Keratinocyte (primary cell): Measurements from ENCODE around the gene TLE1. TPM values are rescaled to one million over a fixed set of nuclear protein-coding genes. Genes with fewer than 3 reads are reported as not detected.

Source experiments
- DNase-seq: peaks from one replicate; pipeline ENCODE4 v3.0.0-alpha.2; 2011; ENCODE audit warnings: low read depth, missing footprints, low spot score
- FAIRE-seq: peaks from 2 replicates; lab custom pipeline; 2011; peaks lifted over from hg19 to GRCh38; lab: Jason Lieb, UNC
- H2AFZ ChIP-seq: 2 replicates; pipeline ENCODE4 v1.6.0; 2012; ENCODE audit warnings: low read length, control low read depth, inconsistent platforms; ENCODE audit not compliant: control insufficient read depth
- H3K27ac ChIP-seq: 2 replicates; pipeline ENCODE4 v1.5.1; 2011; ENCODE audit warnings: low read length; ENCODE audit not compliant: control insufficient read depth, insufficient read depth
- H3K27me3 ChIP-seq: 3 replicates; pipeline ENCODE4 v1.6.0; 2011; ENCODE audit warnings: low read length; ENCODE audit not compliant: control insufficient read depth, insufficient read depth; ENCODE audit errors: extremely low read depth
- H3K36me3 ChIP-seq, 2 experiments: 2 replicates in 1 of 2; 3 replicates in 1 of 2; pipeline ENCODE4 v1.5.1; 2011; ENCODE audit warnings: low read length in 2 of 2, mild to moderate bottlenecking in 1 of 2; ENCODE audit not compliant: control insufficient read depth in 2 of 2, insufficient read depth in 2 of 2; ENCODE audit errors: extremely low read depth in 1 of 2
- H3K4me1 ChIP-seq: 3 replicates; pipeline ENCODE4 v1.5.1; 2011; ENCODE audit warnings: low read length; ENCODE audit not compliant: control insufficient read depth, insufficient read depth; ENCODE audit errors: extremely low read depth
- H3K4me2 ChIP-seq: 3 replicates; pipeline ENCODE4 v1.6.0; 2011; ENCODE audit warnings: low read depth, low read length; ENCODE audit not compliant: control insufficient read depth, insufficient read depth; ENCODE audit errors: extremely low read depth
- H3K4me3 ChIP-seq, 3 experiments: fragments of 200-600 bp in 1 of 3; sonication (generic) in 1 of 3; 2 replicates in 2 of 3; 3 replicates in 1 of 3; pipeline ENCODE4 v1.5.1; 2011 to 2016; ENCODE audit warnings: low read length in 3 of 3, mild to moderate bottlenecking in 3 of 3, control low read depth in 2 of 3, inconsistent platforms in 1 of 3, low read depth in 1 of 3, mixed read lengths in 1 of 3, mixed run types in 1 of 3, moderate library complexity in 1 of 3; ENCODE audit not compliant: control insufficient read depth in 2 of 3, insufficient read depth in 2 of 3; ENCODE audit errors: extremely low read depth in 1 of 3
- H3K79me2 ChIP-seq: 2 replicates; pipeline ENCODE4 v1.6.0; 2012; ENCODE audit warnings: low read length; ENCODE audit not compliant: control insufficient read depth, insufficient read depth
- H3K9ac ChIP-seq: 3 replicates; pipeline ENCODE4 v1.6.0; 2011; ENCODE audit warnings: low read length; ENCODE audit not compliant: control insufficient read depth, insufficient read depth; ENCODE audit errors: extremely low read depth
- H3K9me1 ChIP-seq: 3 replicates; pipeline ENCODE4 v1.6.0; 2011; ENCODE audit warnings: low read length; ENCODE audit not compliant: control insufficient read depth, insufficient read depth; ENCODE audit errors: extremely low read depth
- H3K9me3 ChIP-seq: 2 replicates; pipeline ENCODE4 v1.5.1; 2012; ENCODE audit warnings: low read depth, low read length; ENCODE audit not compliant: control insufficient read depth
- H4K20me1 ChIP-seq: 3 replicates; pipeline ENCODE4 v1.6.0; 2011; ENCODE audit warnings: low read length; ENCODE audit not compliant: control insufficient read depth, insufficient read depth; ENCODE audit errors: extremely low read depth
- EZH2 ChIP-seq: IDR thresholded peaks from one replicate; pipeline ENCODE4 v1.6.1; 2012; ENCODE audit warnings: inconsistent platforms, mild to moderate bottlenecking, low read length, moderate library complexity
- dilution Hi-C: fragments of 300-500 bp; cut with MboI; formaldehyde crosslinking; loops from one replicate; pipeline ENCODE4 v1.7.0; 2020; ENCODE audit warnings: low sequenced_read_pairs; ENCODE audit not compliant: extremely low pct_ligation_motif_present
- polyA plus RNA-seq, 5 experiments: library from polyadenylated mRNA; depleted of rRNA in 3 of 5; stranded (reverse) in 3 of 5; stranded (forward) in 1 of 5; unstranded in 1 of 5; fragments of >200 nt; gene quantifications; 1 replicate in 1 of 5; 2 replicates in 3 of 5; 3 replicates in 1 of 5; pipeline versions ENCODE4 v1.2.1 to v1.2.3, GENCODE V29; 2011 to 2012; ENCODE audit warnings: missing spikeins in 2 of 5, low read depth in 1 of 5, low replicate concordance in 1 of 5
- TF ChIP-seq, protein P1 (sequence below), 3 experiments: IDR thresholded peaks in 1 of 3; conservative IDR thresholded peaks in 1 of 3; optimal IDR thresholded peaks in 1 of 3; 2 replicates in 2 of 3; 3 replicates in 1 of 3; pipeline versions ENCODE3 to v1.5.1; 2011; ENCODE audit warnings: low read length in 3 of 3, mild to moderate bottlenecking in 3 of 3, moderate library complexity in 2 of 3, control low read depth in 1 of 3, inconsistent platforms in 1 of 3; ENCODE audit not compliant: insufficient read depth in 2 of 3; ENCODE audit errors: extremely low read depth in 1 of 3

The TLE1 gene
- polyA plus RNA-seq, 1 donor (not counting 4 experiments of a cell fraction or from before 2014, with no cell fraction given) = 29.6 TPM

DNA sequence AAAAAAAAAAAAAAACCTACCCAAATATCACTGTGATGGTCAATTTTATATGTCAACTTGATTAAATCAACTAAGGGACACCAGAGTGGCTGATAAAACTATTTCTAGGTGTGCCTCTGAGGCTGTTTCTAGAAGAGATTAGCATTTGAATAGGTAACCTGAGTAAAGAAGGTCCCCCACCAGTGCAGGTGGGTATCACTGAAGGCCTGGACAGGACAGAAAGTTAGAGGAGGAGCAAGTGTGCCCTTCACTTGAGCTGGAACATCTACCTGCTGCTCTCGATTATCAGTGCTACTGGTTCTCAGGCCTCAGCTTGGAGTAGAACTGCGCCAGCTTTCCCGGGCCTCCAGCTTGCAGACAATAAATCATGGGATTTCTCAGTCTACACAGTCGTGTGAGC is 88.7 kb downstream of the TLE1 start:
- Histone ChIP-seq H3K27me3 (no peaks in the 10 kb centered on the region), H4K20me1 (no peaks in the 10 kb centered on the region), H3K4me3 (no peak overlapping the region), H3K27ac (no peak overlapping the region), H3K9me3 (no peaks in the 10 kb centered on the region), H3K4me1 (no peaks in the 10 kb centered on the region), H3K4me2 (no peak overlapping the region), H3K9ac (no peak overlapping the region), H2AFZ (no peak overlapping the region), H3K36me3 (peaks cover 10 to 13% of the 10 kb centered on the region in 2 experiments), H3K79me2 (no peaks in the 10 kb centered on the region), H3K9me1 (no peaks in the 10 kb centered on the region)
- no peak for TF ChIP-seq EZH2
- TF ChIP-seq, protein P1, sequence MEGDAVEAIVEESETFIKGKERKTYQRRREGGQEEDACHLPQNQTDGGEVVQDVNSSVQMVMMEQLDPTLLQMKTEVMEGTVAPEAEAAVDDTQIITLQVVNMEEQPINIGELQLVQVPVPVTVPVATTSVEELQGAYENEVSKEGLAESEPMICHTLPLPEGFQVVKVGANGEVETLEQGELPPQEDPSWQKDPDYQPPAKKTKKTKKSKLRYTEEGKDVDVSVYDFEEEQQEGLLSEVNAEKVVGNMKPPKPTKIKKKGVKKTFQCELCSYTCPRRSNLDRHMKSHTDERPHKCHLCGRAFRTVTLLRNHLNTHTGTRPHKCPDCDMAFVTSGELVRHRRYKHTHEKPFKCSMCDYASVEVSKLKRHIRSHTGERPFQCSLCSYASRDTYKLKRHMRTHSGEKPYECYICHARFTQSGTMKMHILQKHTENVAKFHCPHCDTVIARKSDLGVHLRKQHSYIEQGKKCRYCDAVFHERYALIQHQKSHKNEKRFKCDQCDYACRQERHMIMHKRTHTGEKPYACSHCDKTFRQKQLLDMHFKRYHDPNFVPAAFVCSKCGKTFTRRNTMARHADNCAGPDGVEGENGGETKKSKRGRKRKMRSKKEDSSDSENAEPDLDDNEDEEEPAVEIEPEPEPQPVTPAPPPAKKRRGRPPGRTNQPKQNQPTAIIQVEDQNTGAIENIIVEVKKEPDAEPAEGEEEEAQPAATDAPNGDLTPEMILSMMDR (optimal IDR thresholded peaks at IDR 0.05 in 1 of 3, IDR thresholded peaks at IDR 0.05 in 1 of 3, conservative IDR thresholded peaks at IDR 0.05 in 1 of 3; ENCODE audit: extremely low read depth in 1 of 3, insufficient read depth in 2 of 3, low read length in 3 of 3) = no peak
- no peak for FAIRE-seq
- dilution Hi-C loops = no loop called here
- DNase-seq = no peak

DNA sequence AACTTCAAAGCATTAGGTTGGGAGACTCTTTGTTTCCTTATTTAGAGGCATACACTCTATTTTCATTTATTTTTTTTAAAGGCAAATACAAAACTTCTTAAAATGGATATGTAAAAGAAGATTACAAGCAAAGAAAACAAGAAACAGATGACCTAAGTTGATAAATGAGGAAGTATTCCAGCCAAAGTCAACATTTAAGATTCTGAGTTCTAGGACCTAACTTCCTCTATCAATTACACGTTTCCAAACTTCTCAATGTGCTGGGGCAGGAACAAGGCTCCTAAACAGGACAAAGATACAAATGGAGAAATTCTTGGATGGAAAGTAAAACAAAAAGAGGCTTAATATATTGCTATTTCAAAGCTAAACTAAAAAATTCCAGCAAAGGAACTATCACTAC is 89.5 kb downstream of the TLE1 start:
- no peak overlapping the region for H3K27ac ChIP-seq
- dilution Hi-C loops = no loop called here

More for the DNA sequence above, 89.5 kb downstream of the TLE1 start:
- Histone ChIP-seq H2AFZ (no peak overlapping the region), H3K27me3 (no peaks in the 10 kb centered on the region), H3K9me1 (no peaks in the 10 kb centered on the region), H3K9me3 (no peaks in the 10 kb centered on the region), H3K4me1 (no peaks in the 10 kb centered on the region), H3K4me3 (no peak overlapping the region), H3K9ac (no peak overlapping the region), H3K79me2 (no peaks in the 10 kb centered on the region), H4K20me1 (no peaks in the 10 kb centered on the region), H3K4me2 (no peak overlapping the region), H3K36me3 (peaks cover 10 to 13% of the 10 kb centered on the region in 2 experiments)
- TF ChIP-seq, protein P1 (optimal IDR thresholded peaks at IDR 0.05 in 1 of 3, IDR thresholded peaks at IDR 0.05 in 1 of 3, conservative IDR thresholded peaks at IDR 0.05 in 1 of 3; ENCODE audit: extremely low read depth in 1 of 3, insufficient read depth in 2 of 3, low read length in 3 of 3) = no peak
- no peak for TF ChIP-seq EZH2
- DNase-seq (no peak), FAIRE-seq (no peak)
